ENCODE data around the gene PPARA. TPM values are rescaled to one million over a fixed set of nuclear protein-coding genes. Genes with fewer than 3 reads are reported as not detected.
A peak's percentile ranks its signal among the peaks of the same experiment; 100 is the strongest.

The PPARA gene
- total RNA-seq, 1 donor from 2014 or later: 101 TPM

DNA sequence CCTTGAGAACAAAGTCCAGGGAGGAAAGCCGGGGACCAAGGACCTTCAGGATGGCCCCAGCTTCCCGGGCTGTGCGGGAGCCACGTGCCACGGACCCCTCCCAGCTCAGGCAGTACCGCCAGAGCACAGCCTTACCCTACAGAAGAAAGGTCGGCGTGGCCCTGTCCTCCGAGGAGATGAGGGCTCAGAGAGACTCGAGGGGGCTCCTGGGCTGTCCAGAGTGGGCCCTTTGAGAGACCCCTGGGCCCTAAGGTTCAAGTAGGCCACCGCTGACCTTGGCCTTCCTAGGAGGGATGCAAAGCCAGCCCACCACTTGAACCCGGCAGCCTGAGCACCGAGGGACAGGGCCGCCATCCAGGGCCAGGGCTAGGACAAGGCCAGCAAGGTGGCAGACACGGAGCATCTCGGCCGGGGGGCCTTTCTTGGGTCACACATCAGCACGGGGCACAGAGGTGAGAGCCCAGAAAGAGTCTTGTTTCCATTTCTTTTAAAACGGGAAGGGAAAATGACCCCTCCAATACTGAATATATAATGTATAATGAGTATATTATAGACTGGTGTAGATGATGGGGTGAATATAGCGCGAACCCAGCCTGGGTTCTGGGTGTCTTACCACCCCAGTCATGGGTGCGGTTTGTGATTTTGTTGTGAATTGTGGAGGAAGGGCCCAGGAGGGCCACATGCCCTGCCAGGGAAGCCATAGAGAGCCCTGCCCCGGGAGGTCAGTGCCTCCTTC, 34.4 kb upstream of the PPARA start:
- no peak for TF ChIP-seq CTCF (IDR thresholded peaks at IDR 0.05; ENCODE audit: borderline replicate concordance)
- no peaks in the 10 kb centered on the region for H3K27me3 ChIP-seq (ENCODE audit: low read depth)
- peak overlapping the region; percentile 88 for H3K27ac ChIP-seq (replicated peaks)
- H3K4me3 ChIP-seq: no peak overlapping the region
- intact Hi-C loops (cut with micrococcal nuclease): loop anchor here (5.0 kb wide), 2 partner anchors 109 to 124 kb away; no protein-coding TSS in a partner anchor
- no peak for DNase-seq
- peaks cover 22% of the 10 kb centered on the region for H3K36me3 ChIP-seq
- peaks cover 70% of the 10 kb centered on the region for H3K4me1 ChIP-seq
- no peaks in the 10 kb centered on the region for H3K9me3 ChIP-seq (replicated peaks)

DNA sequence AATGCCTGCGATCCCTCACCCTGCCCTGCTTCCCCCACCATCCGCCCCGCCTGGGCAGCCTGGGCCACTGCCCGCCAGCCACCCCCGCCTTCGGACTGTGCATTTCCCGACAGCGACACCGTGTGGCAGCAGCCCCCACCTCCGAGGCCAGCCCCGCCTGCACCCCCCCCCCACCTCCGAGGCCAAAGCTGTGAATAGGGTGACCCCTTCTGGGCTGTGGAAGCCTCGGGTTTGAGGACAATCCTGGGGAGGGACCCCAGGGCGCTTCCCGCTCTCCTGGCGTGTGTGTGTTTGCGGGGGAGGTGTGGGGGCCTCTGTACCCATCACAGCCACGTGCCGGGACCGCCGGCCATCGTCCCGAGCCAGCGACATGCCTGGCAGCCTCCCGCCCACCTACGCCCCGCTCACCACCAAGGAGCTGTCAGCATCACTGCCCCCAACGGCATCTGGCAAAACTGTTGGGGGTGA, 33.8 kb upstream of the PPARA start:
- Histone ChIP-seq H3K9me3 (replicated peaks) (no peaks in the 10 kb centered on the region), H3K4me1 (peaks cover 64% of the 10 kb centered on the region), H3K4me3 (no peak overlapping the region), H3K36me3 (peaks cover 16% of the 10 kb centered on the region), H3K27me3 (ENCODE audit: low read depth) (no peaks in the 10 kb centered on the region), H3K27ac (replicated peaks) (peak overlapping the region; percentile 88)
- DNase-seq: peak; percentile 95
- TF ChIP-seq CTCF (IDR thresholded peaks at IDR 0.05; ENCODE audit: borderline replicate concordance): peak; percentile 83
- intact Hi-C loops (cut with micrococcal nuclease): loop anchor here (5.0 kb wide), 2 partner anchors 109 to 124 kb away; no protein-coding TSS in a partner anchor

DNA sequence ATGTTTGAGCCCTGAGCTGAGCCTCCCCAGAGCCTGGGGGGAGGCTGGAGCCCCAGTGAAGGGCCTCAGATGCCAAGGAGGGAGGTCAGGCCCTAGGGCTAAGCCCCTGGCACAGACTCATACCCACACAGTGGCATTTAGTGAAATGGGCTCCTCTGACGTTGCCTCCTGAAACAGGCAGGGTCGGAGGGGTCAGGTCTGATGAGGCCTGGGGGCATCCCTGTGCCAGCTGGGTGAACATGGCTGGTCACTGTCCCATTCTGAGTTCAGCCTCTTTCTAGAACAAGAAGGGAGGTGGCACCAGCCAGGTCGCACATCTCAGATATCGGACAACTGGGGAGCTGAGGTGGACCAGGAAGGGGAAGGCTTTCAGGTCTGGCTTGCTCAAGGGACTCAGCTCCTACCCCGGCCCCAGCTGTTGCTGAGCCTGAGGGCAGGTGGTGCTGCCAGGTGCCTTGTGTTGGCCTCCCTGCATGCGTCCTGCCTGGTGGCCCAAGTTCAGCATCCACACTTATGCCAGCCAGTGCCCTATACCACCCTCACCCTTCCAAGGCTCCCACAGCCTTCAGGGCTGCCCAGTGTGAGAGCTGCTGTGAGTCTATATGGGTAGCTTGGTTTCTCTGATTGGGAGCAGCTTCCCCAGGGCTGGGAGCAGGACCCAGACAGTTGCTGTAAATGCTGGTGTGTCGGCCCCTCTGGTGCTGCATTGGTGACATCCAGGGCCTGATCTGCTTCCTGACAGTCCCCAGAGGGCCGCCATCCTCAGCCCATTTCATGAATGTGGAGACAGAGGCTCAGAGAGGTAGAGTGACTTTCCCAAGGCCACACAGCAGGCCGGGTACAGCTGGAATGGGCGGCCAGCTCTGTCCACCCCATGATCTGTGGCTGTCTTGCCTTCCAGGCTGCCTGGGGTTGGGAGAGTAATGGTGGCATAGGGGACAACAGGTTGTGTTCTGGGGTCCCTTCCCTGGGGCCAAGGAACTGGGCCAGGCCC, 32.8 kb upstream of the PPARA start:
- H3K27me3 ChIP-seq (ENCODE audit: low read depth): no peaks in the 10 kb centered on the region
- intact Hi-C loops (cut with micrococcal nuclease): loop anchor here (5.0 kb wide), 2 partner anchors 110 to 125 kb away; no protein-coding TSS in a partner anchor
- peak overlapping the region; percentile 88 for H3K27ac ChIP-seq (replicated peaks)
- DNase-seq: no peak
- H3K4me3 ChIP-seq: no peak overlapping the region
- no peak for TF ChIP-seq CTCF (IDR thresholded peaks at IDR 0.05; ENCODE audit: borderline replicate concordance)
- H3K4me1 ChIP-seq: peaks cover 59% of the 10 kb centered on the region
- H3K36me3 ChIP-seq: peaks cover 9% of the 10 kb centered on the region
- no peaks in the 10 kb centered on the region for H3K9me3 ChIP-seq (replicated peaks)

- intact Hi-C loops (cut with micrococcal nuclease): loop anchor here (5.0 kb wide), 2 partner anchors 112 to 127 kb away; no protein-coding TSS in a partner anchor
Measured at GRCh38 chr22:46119093-46119728, 31.1 kb upstream of the PPARA start.

More at GRCh38 chr22:46119093-46119728, 31.1 kb upstream of the PPARA start:
- TF ChIP-seq CTCF (IDR thresholded peaks at IDR 0.05; ENCODE audit: borderline replicate concordance): no peak
- H3K27me3 ChIP-seq (ENCODE audit: low read depth): no peaks in the 10 kb centered on the region
- peaks cover 46% of the 10 kb centered on the region for H3K4me1 ChIP-seq
- no peak overlapping the region for H3K27ac ChIP-seq (replicated peaks)
- DNase-seq: no peak
- H3K9me3 ChIP-seq (replicated peaks): no peaks in the 10 kb centered on the region
- no peaks in the 10 kb centered on the region for H3K36me3 ChIP-seq
- H3K4me3 ChIP-seq: no peak overlapping the region

Data from left ventricle myocardium inferior (tissue), 1 donor.